ENCODE results near the gene FUBP1.
"Not testable (repeated sequence)": the region's sequence is repeated elsewhere in the genome, so short reads cannot be mapped to it uniquely, and the experiment has no call there.

Gene FUBP1

DNA sequence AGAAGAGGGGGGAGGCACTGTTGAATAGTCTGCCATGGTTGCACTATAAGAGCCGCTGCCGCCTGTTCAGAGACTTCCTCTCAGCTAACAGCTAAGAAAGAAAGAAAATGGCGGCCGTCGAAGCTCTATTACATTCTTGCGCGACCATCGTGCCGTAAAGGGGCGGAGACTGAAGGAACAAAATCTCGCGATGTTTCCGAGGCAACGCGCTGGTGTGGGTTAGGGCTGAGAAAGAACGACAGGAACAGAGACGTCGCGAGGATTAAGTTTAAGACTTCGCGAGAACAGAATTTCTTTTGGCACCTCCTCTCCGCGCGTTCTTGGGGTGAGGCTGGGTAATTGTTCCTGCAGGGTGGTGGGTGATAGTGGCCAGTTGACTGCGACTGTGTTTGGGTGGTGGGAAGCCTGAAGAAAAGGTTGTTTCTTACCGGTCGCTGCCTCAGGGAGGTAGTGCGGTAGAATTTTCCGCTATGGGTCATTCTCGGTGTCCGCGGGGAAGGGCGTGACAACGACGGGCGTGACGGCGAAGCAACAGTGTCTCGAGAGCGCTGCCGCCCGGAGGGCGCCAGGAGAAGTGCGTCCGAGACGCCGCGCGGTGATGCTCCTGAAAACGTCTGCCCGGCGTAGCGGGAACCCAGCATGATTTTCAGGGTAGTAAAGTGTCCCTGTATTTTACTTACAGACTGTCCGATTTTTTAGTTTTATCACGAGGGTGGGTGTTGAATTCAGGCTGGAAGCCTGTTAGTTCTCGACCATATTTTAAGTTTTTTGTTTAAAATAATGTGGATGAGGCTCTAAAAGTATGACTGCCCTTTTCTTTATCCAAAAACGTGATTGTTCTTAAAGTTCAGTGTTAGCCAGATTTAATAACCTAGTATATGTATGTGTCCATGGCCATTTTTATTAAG lies at the start of gene FUBP1:
FUBP1 (minus strand) TSS at position 104 of the 908 bp plus-strand sequence; CDS start at position 36, 68 bp downstream.
- DNase-seq, result peak; percentile 97

GRCh38 chr1:78021134-78021533 lies 42.3 kb upstream of the FUBP1 start:
- DNase-seq, result not testable (repeated sequence)

- DNase-seq, result no peak
Observed at GRCh38 chr1:78019024-78019423, 40.2 kb upstream of the FUBP1 start.

GRCh38 chr1:78015148-78015547 lies 36.3 kb upstream of the FUBP1 start:
- DNase-seq, result no peak

GRCh38 chr1:78011050-78011449 lies 32.2 kb upstream of the FUBP1 start:
- no peak for DNase-seq

- DNase-seq, result no peak
Observed at GRCh38 chr1:78009836-78010235, 31.0 kb upstream of the FUBP1 start.

GRCh38 chr1:78009276-78009675 lies 30.4 kb upstream of the FUBP1 start:
- DNase-seq, result no peak

GRCh38 chr1:78007677-78008341 lies 28.9 kb upstream of the FUBP1 start:
- DNase-seq, result no peak

DNA sequence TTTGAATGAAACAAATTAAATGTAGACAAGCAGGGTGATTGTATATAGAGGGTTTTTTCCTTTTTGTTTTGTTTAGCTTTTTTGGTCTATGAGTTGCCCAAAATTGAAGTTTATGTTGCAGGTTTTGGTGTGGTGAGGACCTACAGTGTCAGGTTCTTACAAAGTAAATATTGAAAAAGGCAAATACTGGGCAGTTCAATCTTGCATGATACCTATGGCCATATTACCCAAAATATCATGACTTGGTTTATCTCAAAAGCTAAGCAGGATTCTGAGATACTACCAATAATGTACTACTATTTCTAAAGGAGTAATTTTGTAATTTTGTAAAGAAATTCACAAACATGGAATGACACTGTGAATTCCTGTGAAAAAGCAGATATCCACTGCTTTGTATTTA lies 27.6 kb upstream of the FUBP1 start:
- no peak for DNase-seq

DNA sequence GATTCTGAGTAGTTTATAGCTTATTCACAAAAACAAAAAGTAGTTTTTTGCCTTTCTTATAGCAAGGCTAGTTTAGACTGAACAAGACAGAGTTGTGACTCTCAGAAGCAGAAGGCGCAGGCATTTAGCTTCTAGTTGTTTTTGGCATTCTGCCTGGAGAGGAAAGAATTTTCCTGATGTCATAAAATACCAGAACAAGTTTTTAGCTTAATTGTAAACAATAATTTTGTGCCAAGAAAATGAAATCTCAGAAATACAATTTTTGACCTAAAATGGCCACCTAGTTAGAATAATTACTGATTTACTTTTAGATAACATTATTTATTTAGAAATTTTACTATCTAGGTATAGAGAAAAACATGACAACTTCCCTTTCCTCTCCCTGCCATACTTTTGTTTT lies 26.9 kb upstream of the FUBP1 start:
- peak; percentile 40 for DNase-seq

DNA sequence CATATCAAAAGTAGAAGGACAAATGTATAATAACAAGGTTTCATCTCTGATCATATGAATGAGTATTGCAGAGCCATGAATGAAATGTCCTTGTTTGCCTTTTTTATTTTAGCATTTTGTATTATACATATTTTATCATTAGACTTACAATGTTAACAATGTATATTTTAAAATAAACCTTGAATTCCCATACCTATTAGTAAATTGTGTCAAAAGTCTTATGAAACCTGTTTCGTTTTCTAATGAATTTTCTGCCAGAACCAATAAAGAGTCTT lies 26.5 kb upstream of the FUBP1 start:
- DNase-seq, result no peak

DNA sequence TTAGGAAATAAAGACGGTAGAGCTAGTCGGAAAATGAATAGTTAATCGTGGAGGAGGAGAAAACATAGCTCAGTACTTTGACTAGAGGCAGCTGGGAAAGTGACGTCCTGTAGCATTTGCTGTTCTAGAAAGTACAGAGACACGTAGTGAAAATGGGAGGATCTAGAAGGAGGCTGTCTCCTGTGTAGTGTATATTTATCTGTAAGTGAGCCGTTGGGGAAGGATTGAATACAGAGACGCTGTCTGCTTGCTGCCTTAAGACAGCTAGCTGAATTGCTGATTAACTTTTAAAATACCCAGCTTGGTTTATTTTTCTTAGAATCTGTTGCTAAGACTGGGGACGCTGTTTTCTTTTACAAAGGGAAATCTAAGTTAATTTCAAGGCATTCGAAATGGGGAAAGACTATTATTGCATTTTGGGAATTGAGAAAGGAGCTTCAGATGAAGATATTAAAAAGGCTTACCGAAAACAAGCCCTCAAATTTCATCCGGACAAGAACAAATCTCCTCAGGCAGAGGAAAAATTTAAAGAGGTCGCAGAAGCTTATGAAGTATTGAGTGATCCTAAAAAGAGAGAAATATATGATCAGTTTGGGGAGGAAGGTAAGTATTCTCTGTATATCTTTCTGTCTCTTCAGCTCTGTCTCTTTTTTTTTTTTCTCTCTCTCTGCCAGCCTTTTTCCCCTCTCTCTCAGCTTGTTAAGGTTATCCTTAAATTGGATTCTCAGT lies 26.0 kb upstream of the FUBP1 start, which contains the start of gene DNAJB4:
DNAJB4 (plus strand) TSS at position 221 of the 729 bp plus-strand sequence; CDS start at position 393, 172 bp downstream.
- DNase-seq, result peak; percentile 78

DNA sequence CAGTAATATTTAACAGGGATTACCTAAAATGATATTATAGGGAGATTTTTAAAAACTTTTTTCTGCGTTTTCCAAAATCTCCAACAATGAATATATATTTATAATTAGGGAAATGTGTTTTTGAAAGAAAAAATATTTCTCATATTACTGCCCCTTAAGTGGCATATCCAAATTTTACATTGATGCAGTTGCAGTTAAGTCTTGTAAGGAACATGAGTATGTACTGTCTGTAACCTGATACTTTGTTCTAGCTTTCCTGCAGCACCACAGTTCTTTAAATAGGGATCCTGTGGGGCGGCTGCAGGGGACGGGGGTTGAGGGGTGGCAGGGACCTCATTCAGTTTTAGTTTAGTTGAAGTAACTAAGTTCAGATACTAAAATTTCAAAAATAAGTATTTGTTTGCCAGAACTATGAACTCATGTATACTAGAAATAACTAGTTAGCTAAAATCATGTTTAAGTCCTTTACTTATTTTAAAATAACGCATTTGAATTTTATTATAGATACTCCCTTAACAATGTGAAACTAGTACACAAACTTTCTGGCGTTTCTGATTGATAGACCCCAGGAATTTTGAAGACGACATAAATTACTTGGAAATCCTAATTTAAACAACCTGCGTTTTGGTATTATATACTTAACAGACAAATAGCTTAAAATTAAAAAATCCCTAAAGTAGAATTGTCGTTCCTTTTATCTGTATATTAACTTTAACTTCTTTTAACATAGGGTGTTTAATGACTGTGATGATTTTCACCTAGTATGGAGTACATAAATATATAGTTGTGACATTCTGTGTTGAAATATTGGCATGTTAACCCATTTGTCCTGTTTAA lies 25.2 kb upstream of the FUBP1 start:
- DNase-seq, result peak; percentile 85

DNA sequence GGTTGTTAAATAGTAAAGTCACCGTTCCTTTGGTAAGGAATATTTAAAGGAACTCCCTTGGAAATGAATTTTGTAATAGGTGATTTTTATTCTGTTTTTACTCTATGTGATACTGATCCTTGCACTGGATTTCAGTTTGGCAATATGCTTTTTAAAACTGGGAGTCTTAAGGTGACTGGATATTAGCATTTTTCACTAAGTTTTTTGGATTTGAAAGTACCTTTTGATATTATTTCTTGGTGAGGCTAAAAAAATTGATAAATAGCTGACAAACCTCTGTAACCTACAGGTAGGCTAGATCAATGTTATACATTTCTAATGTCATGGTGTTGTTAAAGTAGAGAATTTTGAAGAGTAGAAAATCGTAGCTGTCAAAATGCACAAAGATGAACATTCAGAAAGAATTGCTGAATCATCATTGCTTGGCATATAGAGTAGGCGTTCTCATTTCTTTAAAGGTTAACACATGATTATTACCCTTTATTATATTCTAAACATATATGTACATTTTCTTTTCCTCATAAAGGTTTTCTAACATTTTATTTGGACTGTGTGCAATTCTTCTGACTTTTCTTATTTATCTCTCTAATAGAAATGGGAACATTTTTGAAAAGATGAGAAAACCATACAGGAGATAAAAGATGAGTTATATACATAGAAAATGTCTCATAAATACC lies 24.3 kb upstream of the FUBP1 start:
- DNase-seq, result no peak

DNA sequence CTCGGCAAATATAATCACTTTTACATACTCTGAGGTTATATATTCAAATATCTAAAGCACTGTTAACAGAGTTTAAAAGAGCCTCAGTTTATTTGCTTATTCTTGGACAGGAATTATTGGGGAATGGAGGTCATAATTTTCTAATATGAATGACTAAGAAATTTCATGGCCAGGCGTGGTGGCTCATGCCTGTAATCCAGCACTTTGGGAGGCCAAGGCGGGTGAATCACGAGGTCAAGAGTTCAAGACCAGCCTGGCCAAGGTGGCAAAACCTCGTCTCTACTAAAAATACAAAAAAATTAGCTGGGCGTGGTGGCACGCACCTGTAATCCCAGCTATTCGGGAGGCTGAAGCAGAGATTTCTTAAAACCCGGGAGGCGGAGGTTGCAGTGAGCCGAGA lies 21.7 kb upstream of the FUBP1 start:
- not testable (repeated sequence) for DNase-seq

DNA sequence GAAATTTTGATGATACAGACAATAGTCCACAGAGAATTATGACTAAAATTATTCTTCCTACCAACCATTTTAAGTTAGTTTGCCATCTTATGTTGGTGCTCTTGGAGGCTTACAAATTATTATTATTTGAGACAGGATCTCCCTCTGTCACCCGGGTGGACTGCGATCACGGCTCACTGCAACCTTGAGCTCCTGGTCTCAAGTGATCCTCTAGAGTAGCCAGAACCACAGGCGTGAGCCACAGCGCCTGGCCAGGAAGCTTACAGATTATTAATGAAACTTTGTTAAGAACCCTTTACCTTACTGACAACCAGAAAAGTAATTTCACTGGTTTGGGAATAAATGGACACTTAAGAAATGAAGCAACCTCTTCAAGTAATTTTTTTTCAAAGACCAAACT lies 17.9 kb upstream of the FUBP1 start:
- DNase-seq, result no peak

DNA sequence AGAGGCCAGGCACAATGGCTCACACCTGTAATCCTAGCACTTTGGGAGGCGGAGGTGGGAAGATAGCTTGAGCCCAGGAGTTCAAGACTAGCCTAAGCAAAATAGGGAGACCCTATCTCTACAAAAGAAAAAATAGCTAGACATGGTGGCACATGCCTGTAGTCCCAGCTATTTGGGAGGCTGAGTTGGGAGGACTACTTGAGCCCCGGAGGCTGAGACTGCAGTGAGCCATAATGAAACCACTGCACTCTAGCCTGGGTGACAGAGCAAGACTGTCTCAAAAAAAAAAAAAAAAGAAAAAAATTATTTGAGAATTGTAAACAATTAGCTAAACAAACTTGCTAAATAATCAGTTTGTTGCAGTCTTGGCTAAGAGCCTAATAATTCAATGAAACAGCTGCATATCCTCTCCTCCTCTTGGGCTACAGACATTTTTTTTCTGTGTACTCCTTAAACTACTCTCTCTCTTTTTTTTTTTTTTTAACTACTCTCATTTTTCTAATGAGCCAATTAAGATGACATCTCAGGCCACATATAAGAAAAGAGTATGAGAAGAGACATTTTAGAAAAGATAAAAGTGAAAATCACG lies 15.3 kb upstream of the FUBP1 start:
- DNase-seq, result no peak

- no peak for DNase-seq
Observed at GRCh38 chr1:77991638-77992037, 12.8 kb upstream of the FUBP1 start.

DNA sequence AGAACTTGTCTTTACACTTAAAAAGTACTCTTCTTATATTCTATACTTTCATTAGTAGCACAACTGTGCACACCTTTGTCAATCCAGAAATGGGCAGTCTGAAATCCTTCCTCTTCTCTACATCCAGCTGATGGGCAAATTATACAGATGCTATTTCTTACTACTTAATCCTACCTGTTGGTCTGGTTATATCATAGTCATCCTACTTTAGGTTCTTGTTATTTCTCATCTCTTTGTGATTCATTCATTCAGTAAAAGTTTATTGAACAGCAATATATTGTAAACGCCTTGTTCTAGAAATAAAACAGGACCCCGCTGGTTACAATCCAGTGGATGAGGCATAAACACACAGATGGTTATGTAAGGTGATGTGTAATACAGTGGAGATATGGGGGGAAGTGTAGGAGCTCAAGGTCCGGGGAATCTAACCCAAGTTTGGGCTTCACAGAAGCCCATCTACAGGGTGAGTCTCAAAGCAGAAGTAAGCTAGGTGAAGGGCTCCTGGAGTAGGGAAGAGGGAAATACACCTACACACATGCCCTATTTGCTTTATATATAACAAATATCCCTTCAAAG lies 11.8 kb upstream of the FUBP1 start:
- DNase-seq, result no peak

DNA sequence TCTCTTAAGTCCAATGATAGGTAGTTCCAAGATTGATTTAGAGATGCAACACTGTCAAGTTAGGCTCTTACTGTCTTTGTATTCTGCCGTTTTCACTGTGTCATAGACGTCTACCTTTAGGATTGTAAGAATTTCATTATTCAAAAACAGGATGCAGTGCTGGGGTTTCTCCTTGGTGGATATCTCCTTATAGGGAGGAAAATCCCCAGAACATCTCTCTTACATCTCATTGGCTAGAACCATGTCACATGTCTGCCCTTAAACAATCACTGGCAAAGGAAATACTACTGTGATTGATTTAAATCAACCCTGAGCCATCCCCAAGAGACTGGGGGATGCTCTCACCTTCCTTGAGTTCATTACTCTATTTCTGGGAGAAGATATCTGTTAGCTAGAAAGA lies 10.9 kb upstream of the FUBP1 start:
- DNase-seq, result no peak

- no peak for DNase-seq
Observed at GRCh38 chr1:77987919-77988318, 9.0 kb upstream of the FUBP1 start.

All from left hindlimb (tissue), 1 donor.